ENCODE measurements around the gene MAP7.

MAP7 gene

DNA sequence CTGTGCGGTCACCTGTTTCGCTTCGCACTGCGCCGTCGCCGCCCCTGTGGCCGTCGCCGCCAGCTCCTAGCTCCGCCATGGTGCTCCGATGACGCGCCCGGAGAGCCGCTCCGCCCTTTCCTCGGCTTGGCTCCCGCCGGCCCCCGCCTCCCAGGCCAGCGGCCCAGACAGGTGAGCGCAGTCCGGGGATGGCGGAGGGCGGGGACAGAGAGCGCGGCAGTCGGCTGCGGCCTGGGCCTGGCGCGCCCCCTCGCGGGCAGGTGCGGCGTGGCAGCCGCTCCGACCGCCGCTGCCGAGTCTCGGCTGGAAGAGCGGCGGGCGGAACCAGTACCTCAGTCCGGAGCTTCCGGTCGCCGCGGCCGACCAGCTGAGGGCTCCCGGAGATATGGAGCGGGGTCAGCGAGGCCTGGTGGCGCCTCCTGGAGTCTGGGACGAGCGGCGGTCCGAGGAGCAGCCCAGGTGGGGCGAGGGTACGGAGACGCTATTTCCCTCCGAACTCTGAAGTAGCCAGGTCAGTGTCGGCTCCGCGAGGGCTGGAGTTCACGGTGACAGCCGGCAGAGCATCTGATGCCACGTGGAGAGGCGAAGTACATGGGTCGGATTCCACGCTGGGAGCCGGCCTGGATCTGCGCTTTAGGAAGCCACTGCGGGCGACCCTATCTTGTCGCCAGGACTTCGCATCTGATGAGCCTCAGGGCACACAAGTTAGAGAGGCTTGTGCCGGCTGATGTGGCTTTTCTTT lies at the start of gene MAP7:
Gene MAP7 (minus strand): TSS at position 93 of the 742 bp plus-strand sequence. CDS start 14 bp downstream, at position 79.
- DNase-seq (ENCODE audit: low read depth) = peak; percentile 96
- peak within 1 kb of the TSS; percentile 84 for H3K4me3 ChIP-seq (ENCODE audit: low read length)
- peak; percentile 28 for TF ChIP-seq CTCF (IDR thresholded peaks at IDR 0.05; ENCODE audit: insufficient read depth, low read depth, low read length, missing control alignments)

GRCh38 chr6:136599329-136600011 lies 49.2 kb upstream of the MAP7 start:
- no peak for TF ChIP-seq CTCF (IDR thresholded peaks at IDR 0.05; ENCODE audit: insufficient read depth, low read depth, low read length, missing control alignments)
- H3K4me3 ChIP-seq (ENCODE audit: low read length) = no peak overlapping the region
- no peak for DNase-seq (ENCODE audit: low read depth)

- no peak for DNase-seq (ENCODE audit: low read depth)
- TF ChIP-seq CTCF (IDR thresholded peaks at IDR 0.05; ENCODE audit: insufficient read depth, low read depth, low read length, missing control alignments) = no peak
- H3K4me3 ChIP-seq (ENCODE audit: low read length) = no peak overlapping the region
These were observed 47.8 kb upstream of the MAP7 start for GRCh38 chr6:136598048-136598447.

GRCh38 chr6:136594671-136595070 lies 44.4 kb upstream of the MAP7 start:
- DNase-seq (ENCODE audit: low read depth) = no peak
- H3K4me3 ChIP-seq (ENCODE audit: low read length) = no peak overlapping the region
- TF ChIP-seq CTCF (IDR thresholded peaks at IDR 0.05; ENCODE audit: insufficient read depth, low read depth, low read length, missing control alignments) = no peak

- no peak for TF ChIP-seq CTCF (IDR thresholded peaks at IDR 0.05; ENCODE audit: insufficient read depth, low read depth, low read length, missing control alignments)
- H3K4me3 ChIP-seq (ENCODE audit: low read length) = no peak overlapping the region
- peak; percentile 96 for DNase-seq (ENCODE audit: low read depth)
These were observed 43.7 kb upstream of the MAP7 start for GRCh38 chr6:136593748-136594490.

DNA sequence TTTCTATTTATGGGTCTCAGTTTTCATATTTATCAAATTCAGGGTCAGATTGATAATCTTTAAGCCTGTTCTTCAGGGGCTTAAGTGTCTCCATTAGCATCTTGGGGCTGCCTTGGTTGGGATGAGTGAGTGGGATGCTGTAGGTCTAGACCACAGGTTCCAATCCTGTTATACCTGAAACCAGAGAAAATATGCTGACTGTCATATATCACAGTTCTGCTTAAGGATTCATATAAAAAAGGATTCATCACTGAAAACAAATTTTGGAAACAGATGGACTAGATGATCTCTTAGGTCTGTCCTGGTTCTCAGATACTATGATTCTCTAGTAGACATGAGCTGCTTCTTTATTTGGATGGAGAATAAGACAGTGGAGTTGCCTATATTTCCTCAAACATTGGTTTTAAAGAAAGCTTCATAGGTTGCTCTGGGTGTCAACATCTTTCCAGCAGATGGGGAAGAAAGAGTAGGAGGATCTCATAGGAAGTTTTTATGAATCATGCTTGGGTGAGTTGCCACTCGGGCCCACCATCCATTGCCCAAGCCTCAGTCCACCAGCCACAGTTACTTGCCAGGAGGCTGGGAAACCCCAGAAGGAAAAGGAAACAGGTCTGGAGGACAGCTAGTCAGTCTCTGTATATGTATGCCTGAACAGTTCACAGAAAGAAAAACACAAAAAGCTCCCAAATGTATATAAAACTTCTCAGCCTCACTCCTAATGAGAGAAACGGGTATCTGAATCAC lies 42.9 kb upstream of the MAP7 start:
- H3K4me3 ChIP-seq (ENCODE audit: low read length) = no peak overlapping the region
- no peak for TF ChIP-seq CTCF (IDR thresholded peaks at IDR 0.05; ENCODE audit: insufficient read depth, low read depth, low read length, missing control alignments)
- DNase-seq (ENCODE audit: low read depth) = peak; percentile 68

All from epithelial cell of esophagus (primary cell).